HL-60 (cell line): ENCODE measurements around the gene GRIN3A.

Experiments used
- GABPA ChIP-seq: IDR thresholded peaks from 2 replicates; pipeline ENCODE4 v1.6.1; 2012; ENCODE audit warnings: low read depth
- POLR2AphosphoS5 ChIP-seq: IDR thresholded peaks from 2 replicates; pipeline ENCODE4 v1.6.1; 2012; ENCODE audit warnings: low read depth
- TF ChIP-seq, protein P1 (sequence below): IDR thresholded peaks from one replicate; pipeline ENCODE4 v1.5.1; 2011; ENCODE audit warnings: low read length, control low read depth, inconsistent platforms; ENCODE audit not compliant: insufficient read depth

DNA sequence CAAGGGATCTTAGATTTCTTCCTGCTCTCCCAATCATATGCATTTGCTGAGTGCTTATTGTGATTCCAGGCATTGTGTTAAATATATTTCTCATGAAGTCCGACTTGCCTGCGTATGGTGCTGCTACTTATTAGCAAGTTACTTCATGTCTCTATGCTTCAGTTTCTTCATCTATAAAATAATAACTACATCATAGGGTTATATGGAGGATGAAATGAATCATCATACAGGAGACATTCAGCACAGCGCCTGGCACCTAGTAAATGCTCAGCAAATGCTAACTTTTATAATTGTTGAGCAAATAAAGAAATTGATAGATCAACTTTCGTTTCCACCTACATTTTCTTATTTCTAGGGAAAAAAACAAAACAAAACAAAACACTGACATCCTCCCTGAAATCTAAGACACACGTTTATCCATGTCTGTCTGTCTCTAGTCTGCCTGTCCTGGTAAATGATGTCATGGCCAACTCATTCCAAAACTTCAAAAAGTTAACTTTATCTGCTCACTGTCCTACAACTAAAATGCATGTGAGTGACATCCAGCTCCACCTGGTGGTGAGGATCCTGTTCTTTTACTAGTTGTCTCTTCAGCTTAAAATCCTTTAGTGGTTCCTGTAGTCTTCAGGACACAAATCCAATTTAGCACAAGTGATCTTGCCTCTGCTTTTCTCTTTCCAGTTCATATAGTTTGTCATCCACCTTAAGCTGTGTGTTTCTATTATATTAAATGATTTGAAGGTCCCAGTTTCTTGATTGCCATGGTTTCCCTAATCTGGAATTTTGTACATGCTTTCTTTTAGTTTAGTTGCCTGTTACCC, 171.3 kb downstream of the GRIN3A start:
- TF ChIP-seq, protein P1, sequence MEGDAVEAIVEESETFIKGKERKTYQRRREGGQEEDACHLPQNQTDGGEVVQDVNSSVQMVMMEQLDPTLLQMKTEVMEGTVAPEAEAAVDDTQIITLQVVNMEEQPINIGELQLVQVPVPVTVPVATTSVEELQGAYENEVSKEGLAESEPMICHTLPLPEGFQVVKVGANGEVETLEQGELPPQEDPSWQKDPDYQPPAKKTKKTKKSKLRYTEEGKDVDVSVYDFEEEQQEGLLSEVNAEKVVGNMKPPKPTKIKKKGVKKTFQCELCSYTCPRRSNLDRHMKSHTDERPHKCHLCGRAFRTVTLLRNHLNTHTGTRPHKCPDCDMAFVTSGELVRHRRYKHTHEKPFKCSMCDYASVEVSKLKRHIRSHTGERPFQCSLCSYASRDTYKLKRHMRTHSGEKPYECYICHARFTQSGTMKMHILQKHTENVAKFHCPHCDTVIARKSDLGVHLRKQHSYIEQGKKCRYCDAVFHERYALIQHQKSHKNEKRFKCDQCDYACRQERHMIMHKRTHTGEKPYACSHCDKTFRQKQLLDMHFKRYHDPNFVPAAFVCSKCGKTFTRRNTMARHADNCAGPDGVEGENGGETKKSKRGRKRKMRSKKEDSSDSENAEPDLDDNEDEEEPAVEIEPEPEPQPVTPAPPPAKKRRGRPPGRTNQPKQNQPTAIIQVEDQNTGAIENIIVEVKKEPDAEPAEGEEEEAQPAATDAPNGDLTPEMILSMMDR: peak; percentile 44
- TF ChIP-seq GABPA: no peak
- no peak for TF ChIP-seq POLR2AphosphoS5
